ENCODE results near the gene PRICKLE1. TPM values are rescaled to one million over a fixed set of nuclear protein-coding genes. Genes with fewer than 3 reads are reported as not detected.

The PRICKLE1 gene
- total and polyA plus RNA-seq, 2 of the 4 experiments (the other 2 are of a cell fraction): 21.3 to 21.7 TPM

- in situ Hi-C loops (cut with MboI; ENCODE audit: low sequenced_read_pairs) (no loop called here), intact Hi-C loops (cut with micrococcal nuclease) (no loop called here), dilution Hi-C loops (cut with HindIII; ENCODE audit: low sequenced_read_pairs, unreplicated experiment) (no loop called here)
- no peak overlapping the region for H2BK20ac ChIP-seq (ENCODE audit: low read depth, low read length)
- no peak overlapping the region for H3K27ac ChIP-seq (ENCODE audit: insufficient read depth, low read length)
- H2BK15ac ChIP-seq (ENCODE audit: low read depth, low read length): no peak overlapping the region
- no peak overlapping the region for H2AK5ac ChIP-seq (ENCODE audit: low read depth, low read length)
- H3K9me1 ChIP-seq (ENCODE audit: insufficient read depth, low read length): no peaks in the 10 kb centered on the region
- DNase-seq: peak; percentile 34
- no peak overlapping the region; the same call in 1 of the 2 replicates for H3K18ac ChIP-seq (ENCODE audit: low read depth, low read length)
- H2AK9ac ChIP-seq (replicated peaks; ENCODE audit: low read depth, low read length, poor library complexity): no peak overlapping the region
- H3K23ac ChIP-seq (ENCODE audit: low read depth, low read length): no peak overlapping the region
- BruUV-seq (replicated peaks): no TSS peak
- TF ChIP-seq NFE2L2 (IDR thresholded peaks at IDR 0.05; ENCODE audit: low read depth, low read length): no peak
- TF ChIP-seq, protein P1, sequence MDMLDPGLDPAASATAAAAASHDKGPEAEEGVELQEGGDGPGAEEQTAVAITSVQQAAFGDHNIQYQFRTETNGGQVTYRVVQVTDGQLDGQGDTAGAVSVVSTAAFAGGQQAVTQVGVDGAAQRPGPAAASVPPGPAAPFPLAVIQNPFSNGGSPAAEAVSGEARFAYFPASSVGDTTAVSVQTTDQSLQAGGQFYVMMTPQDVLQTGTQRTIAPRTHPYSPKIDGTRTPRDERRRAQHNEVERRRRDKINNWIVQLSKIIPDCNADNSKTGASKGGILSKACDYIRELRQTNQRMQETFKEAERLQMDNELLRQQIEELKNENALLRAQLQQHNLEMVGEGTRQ (IDR thresholded peaks at IDR 0.05; ENCODE audit: low read depth, low read length): no peak
- no peak for TF ChIP-seq BHLHE40 (IDR thresholded peaks at IDR 0.05; ENCODE audit: low read depth, low read length)
- no peak for TF ChIP-seq CHD1 (IDR thresholded peaks at IDR 0.05; ENCODE audit: low read depth, low read length)
- no peak for TF ChIP-seq SMC3 (IDR thresholded peaks at IDR 0.05; ENCODE audit: low read depth, low read length)
- TF ChIP-seq CEBPB (IDR thresholded peaks at IDR 0.05; ENCODE audit: low read depth, low read length): no peak
- TF ChIP-seq MAFK (IDR thresholded peaks at IDR 0.05; ENCODE audit: low read depth, low read length): no peak
- no peak for TF ChIP-seq FOS (IDR thresholded peaks at IDR 0.05; ENCODE audit: low read depth, low read length)
- TF ChIP-seq POLR2A (IDR thresholded peaks at IDR 0.05; ENCODE audit: low read depth, low read length): no peak
- no peak for TF ChIP-seq MXI1 (IDR thresholded peaks at IDR 0.05; ENCODE audit: borderline replicate concordance, low read depth, low read length)
- TF ChIP-seq RCOR1 (IDR thresholded peaks at IDR 0.05; ENCODE audit: insufficient replicate concordance, low read length): no peak
- TF ChIP-seq CTCF (conservative IDR thresholded peaks at IDR 0.05; ENCODE audit: low read depth, low read length): no peak
- no peak for TF ChIP-seq RAD21 (IDR thresholded peaks at IDR 0.05; ENCODE audit: low read length)
- TF ChIP-seq, protein P2, sequence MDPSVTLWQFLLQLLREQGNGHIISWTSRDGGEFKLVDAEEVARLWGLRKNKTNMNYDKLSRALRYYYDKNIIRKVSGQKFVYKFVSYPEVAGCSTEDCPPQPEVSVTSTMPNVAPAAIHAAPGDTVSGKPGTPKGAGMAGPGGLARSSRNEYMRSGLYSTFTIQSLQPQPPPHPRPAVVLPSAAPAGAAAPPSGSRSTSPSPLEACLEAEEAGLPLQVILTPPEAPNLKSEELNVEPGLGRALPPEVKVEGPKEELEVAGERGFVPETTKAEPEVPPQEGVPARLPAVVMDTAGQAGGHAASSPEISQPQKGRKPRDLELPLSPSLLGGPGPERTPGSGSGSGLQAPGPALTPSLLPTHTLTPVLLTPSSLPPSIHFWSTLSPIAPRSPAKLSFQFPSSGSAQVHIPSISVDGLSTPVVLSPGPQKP (IDR thresholded peaks at IDR 0.05; ENCODE audit: borderline replicate concordance, low read depth, low read length): no peak
- no peak for TF ChIP-seq MAZ (IDR thresholded peaks at IDR 0.05; ENCODE audit: borderline replicate concordance, low read depth, low read length)
- TF ChIP-seq RFX5 (IDR thresholded peaks at IDR 0.05; ENCODE audit: low read depth, low read length): no peak
- H3K9ac ChIP-seq (ENCODE audit: low read depth, low read length): no peak overlapping the region
- no peak overlapping the region for H4K91ac ChIP-seq (ENCODE audit: insufficient read depth, low read depth, low read length)
- H4K20me1 ChIP-seq (ENCODE audit: insufficient read depth, low read length): no peaks in the 10 kb centered on the region
- H2BK120ac ChIP-seq (ENCODE audit: low read depth, low read length): no peak overlapping the region
- H4K8ac ChIP-seq (ENCODE audit: low read depth in 2 of 2, low read length in 2 of 2): no peak overlapping the region
- no peaks in the 10 kb centered on the region for H3K9me3 ChIP-seq (ENCODE audit: control insufficient read depth, insufficient read depth, low read length)
- peaks cover 4 to 10% of the 10 kb centered on the region in 2 experiments; a peak in 3 of 4 replicates for H3K79me1 ChIP-seq (ENCODE audit: low read depth in 1 of 2, low read length in 2 of 2)
- no peak overlapping the region for H3K56ac ChIP-seq (ENCODE audit: extremely low read depth, insufficient read depth, low read length)
- H4K5ac ChIP-seq (ENCODE audit: low read depth, low read length): no peak overlapping the region
- ChIA-PET CTCF (no interaction called here), POLR2A (ENCODE audit: unreplicated experiment) (no interaction called here)
- ATAC-seq (ENCODE audit: low read depth): no peak
- H3K4me3 ChIP-seq (ENCODE audit: insufficient read depth, low read depth, low read length): no peak overlapping the region
- H3K4me2 ChIP-seq (ENCODE audit: low read depth, low read length): no peak overlapping the region
- H3K27me3 ChIP-seq (ENCODE audit: control insufficient read depth, insufficient read depth, low read length): no peaks in the 10 kb centered on the region
- no peak overlapping the region for H2AFZ ChIP-seq (replicated peaks; ENCODE audit: low read length, poor library complexity)
- WGBS, 2 experiments (ENCODE audit: extremely low coverage in 2 of 2, insufficient read length in 1 of 2): no CpG with 5 or more reads among the region's 3 CpGs
- H2BK5ac ChIP-seq (ENCODE audit: low read depth, low read length, poor library complexity, severe bottlenecking): no peak overlapping the region
- H3K4ac ChIP-seq (ENCODE audit: low read depth, low read length): no peak overlapping the region
- H3K4me1 ChIP-seq (ENCODE audit: control insufficient read depth, insufficient read depth, low read length): peaks cover 3% of the 10 kb centered on the region; the same call in 1 of the 2 replicates
- H3K36me3 ChIP-seq (ENCODE audit: control insufficient read depth, insufficient read depth, low read length): no peaks in the 10 kb centered on the region
- H3K14ac ChIP-seq (replicated peaks; ENCODE audit: low read depth, low read length): no peak overlapping the region
Observed at GRCh38 chr12:42557586-42558172, 31.9 kb downstream of the PRICKLE1 start.
